DMS153 treated with DMSO at 0.1 percent for 48 hours (cell line): ENCODE data around the gene HEG1.

ENCODE experiments used
- DNase-seq: peaks from one replicate; lab custom pipeline; 2025; ENCODE audit not compliant: unreplicated experiment; lab: John Stamatoyannopoulos, UW

HEG1 gene

GRCh38 chr3:125069968-125070745 is 14.4 kb upstream of the HEG1 start:
- no peak for DNase-seq

- no peak for DNase-seq
Observed at GRCh38 chr3:125069452-125069851, 13.7 kb upstream of the HEG1 start.

GRCh38 chr3:125068265-125068664 is 12.5 kb upstream of the HEG1 start:
- DNase-seq = no peak

GRCh38 chr3:125067225-125067624 is 11.4 kb upstream of the HEG1 start:
- DNase-seq = no peak

DNA sequence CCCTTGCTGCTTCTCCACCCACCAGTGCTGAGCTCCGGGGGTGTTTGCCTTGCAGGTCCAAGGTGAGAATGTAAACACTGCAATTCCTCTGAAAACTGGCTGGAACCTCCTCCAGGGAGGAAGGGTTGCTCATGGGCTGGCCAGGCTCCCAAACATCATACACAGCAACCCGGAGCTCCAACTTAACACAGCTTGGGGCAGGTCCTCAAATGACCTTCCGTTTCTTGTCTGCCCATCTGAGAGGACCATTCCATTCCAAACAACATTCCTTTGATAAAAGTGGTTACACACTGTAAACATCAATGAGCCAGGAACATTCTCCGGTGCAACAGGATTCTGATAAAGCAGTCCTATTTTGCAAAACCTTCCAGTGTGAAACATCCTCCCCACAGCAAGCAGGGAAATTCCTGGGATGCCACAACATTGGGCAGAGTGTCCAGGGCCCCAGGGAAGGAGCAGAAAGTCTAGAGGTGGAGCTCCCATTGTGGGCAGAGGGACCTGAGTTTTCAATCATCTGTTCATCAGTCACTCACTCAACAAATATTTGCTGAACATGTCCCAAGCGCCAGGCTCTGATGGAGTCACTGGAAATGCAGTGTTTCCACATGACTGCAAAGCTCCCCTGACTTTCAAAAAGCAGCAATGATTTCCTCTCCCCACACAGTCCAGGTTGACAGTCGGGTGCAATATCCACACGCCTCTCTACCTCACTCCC is 7.3 kb upstream of the HEG1 start:
- DNase-seq = no peak

GRCh38 chr3:125061646-125062045 is 5.8 kb upstream of the HEG1 start:
- no peak for DNase-seq

GRCh38 chr3:125061170-125061569 is 5.4 kb upstream of the HEG1 start:
- DNase-seq = no peak

DNA sequence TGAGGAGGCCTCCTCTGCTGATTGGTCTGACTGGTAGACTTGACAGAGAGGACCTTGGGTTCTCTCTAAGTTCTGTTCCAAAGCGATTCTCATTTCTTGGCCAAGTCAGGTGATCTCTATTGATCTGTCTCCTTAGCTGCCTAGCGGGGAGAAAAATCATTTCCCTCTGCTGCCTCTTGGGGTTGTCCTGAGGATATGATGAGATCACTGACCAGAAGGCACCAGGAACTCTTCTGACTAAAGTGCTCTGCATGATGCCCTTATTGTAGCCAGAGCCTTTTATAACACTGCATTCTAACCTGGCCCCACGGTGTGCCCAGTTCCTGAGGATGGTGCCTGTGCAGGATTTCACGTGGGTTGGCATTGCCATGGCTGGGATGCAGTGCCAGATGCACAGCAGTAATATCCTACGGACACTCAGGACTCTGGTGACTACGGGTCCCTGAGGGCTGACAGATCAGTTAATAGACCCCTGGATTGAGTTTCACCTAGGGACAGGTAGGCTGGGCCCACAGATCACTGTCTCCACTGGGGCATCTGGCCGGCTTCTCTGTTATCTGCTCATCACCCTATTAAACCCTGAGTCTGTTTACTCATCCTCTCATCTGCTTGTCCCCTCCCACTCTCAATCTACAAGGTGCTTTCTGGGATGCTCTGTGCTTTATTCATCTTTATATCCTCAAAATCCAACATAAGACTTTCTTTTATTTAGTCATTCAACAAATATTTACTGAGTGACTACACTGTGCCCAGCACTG is 3.9 kb upstream of the HEG1 start:
- no peak for DNase-seq

DNA sequence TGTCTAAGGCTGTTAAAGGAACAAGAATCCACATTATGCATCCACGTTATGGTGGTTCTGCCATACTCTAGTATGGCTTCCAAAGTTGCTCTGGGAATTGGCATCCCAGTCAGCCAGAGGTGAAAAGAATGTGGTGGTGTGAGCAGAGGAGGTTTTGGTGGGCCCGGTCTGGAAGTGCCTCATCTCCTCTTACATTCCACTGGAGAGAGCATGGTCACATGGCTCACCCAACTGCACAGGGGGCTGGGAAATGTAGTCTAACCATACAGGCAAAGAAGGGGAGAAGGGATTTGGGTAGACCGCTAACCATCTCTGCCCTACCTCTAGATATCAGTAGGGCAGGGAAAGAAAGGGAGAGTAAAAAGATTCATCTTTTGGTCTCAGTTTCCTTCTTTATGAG is 3.2 kb upstream of the HEG1 start:
- no peak for DNase-seq

DNA sequence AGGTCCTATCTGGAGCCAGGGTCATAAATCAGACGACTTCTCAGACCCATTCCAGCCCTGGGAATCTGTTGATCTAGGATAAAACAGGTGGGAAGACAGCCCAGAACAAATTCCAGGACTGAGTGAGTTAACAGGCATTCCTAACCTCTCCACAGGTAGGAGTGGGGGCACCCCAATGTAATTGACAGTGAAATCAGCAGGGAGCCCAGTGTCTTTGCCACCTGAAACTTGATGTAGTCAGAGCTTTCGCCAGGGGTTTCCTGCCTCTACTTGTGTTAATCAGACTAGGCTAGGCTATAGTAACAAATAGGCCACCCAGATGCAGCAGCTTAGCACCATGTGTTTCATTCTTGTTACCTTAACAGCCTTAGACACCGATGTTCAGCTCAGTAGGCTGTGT is 2.7 kb upstream of the HEG1 start:
- no peak for DNase-seq

- no peak for DNase-seq
Observed at GRCh38 chr3:125057186-125057850, 1.5 kb upstream of the HEG1 start.

DNA sequence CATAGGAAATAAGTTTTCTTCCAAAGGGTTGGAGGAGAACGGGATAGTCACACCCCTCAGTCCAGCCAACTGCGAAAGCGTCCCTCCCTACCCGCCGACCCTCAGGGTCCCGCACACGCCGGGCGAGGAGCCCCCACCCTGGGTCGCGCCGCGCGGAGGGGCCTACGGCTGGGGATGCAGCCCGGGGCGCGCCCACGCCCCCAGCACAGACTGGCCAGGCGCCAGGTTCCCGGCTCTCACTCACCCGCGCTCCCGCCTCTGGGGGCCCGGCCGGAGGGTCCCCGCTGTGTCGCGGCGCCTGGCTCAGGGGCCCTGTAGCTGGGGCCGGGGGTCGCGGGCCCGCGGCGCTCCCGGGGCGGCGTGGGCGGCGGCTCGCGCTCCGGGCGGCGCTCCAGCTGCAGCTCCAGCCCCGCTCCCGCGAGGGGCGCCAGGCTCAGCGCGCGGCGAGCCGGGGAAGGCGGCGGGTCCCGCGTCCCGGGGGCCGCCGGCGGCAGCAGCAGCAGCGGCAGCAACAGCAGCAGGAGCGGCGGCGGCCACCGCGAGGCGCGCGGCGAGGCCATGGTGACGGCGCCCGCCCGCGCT is 375 bp downstream of the HEG1 start:
- no peak for DNase-seq

- no peak for DNase-seq
Observed at GRCh38 chr3:125054449-125055329, 1.1 kb downstream of the HEG1 start.

- no peak for DNase-seq
Observed at GRCh38 chr3:125054062-125054448, 1.7 kb downstream of the HEG1 start.

GRCh38 chr3:125053304-125053699 is 2.5 kb downstream of the HEG1 start:
- DNase-seq = no peak

GRCh38 chr3:125052624-125053303 is 3.0 kb downstream of the HEG1 start:
- DNase-seq = peak; percentile 57

- DNase-seq = peak; percentile 16
Observed at GRCh38 chr3:125051715-125052581, 3.8 kb downstream of the HEG1 start.

- DNase-seq = no peak
Observed at GRCh38 chr3:125051205-125051604, 4.6 kb downstream of the HEG1 start.
